GM18951 (cell line): ENCODE measurements around the gene ARHGEF11.

ENCODE experiments used
- POLR2A ChIP-seq: IDR thresholded peaks from 4 replicates; pipeline ENCODE4 v1.6.1; 2011; ENCODE audit warnings: mild to moderate bottlenecking; ENCODE audit not compliant: insufficient read length, insufficient read depth; ENCODE audit errors: extremely low read depth
- in situ Hi-C: fragments of 300-500 bp; cut with MboI; formaldehyde crosslinking; loops from one replicate; pipeline ENCODE4 v1.12.0; 2022; ENCODE audit warnings: low sequenced_read_pairs, mixed read lengths, inconsistent platforms; ENCODE audit not compliant: unreplicated experiment

ARHGEF11 gene

GRCh38 chr1:156969496-156969895 is 76.0 kb downstream of the ARHGEF11 start:
- in situ Hi-C loops = no loop called here
- TF ChIP-seq POLR2A = no peak

GRCh38 chr1:156964441-156964840 is 81.1 kb downstream of the ARHGEF11 start:
- no peak for TF ChIP-seq POLR2A
- in situ Hi-C loops = no loop called here

GRCh38 chr1:156963621-156964020 is 81.9 kb downstream of the ARHGEF11 start:
- in situ Hi-C loops = no loop called here
- no peak for TF ChIP-seq POLR2A

GRCh38 chr1:156961709-156962108 is 83.8 kb downstream of the ARHGEF11 start:
- no peak for TF ChIP-seq POLR2A
- in situ Hi-C loops = no loop called here

GRCh38 chr1:156959925-156960324 is 85.6 kb downstream of the ARHGEF11 start:
- TF ChIP-seq POLR2A = no peak

GRCh38 chr1:156959414-156959813 is 86.1 kb downstream of the ARHGEF11 start:
- in situ Hi-C loops = no loop called here

More at GRCh38 chr1:156959925-156960324, 85.6 kb downstream of the ARHGEF11 start:
- in situ Hi-C loops = no loop called here

GRCh38 chr1:156958247-156958714 is 87.3 kb downstream of the ARHGEF11 start:
- no peak for TF ChIP-seq POLR2A
- in situ Hi-C loops = no loop called here

More at GRCh38 chr1:156959414-156959813, 86.1 kb downstream of the ARHGEF11 start:
- TF ChIP-seq POLR2A = no peak

GRCh38 chr1:156957634-156958033 is 87.9 kb downstream of the ARHGEF11 start:
- TF ChIP-seq POLR2A = no peak
- in situ Hi-C loops = no loop called here

GRCh38 chr1:156956333-156956732 is 89.2 kb downstream of the ARHGEF11 start:
- in situ Hi-C loops = no loop called here
- no peak for TF ChIP-seq POLR2A

GRCh38 chr1:156953571-156953970 is 92.0 kb downstream of the ARHGEF11 start:
- in situ Hi-C loops = no loop called here
- TF ChIP-seq POLR2A = no peak

GRCh38 chr1:156951371-156951770 is 94.2 kb downstream of the ARHGEF11 start:
- TF ChIP-seq POLR2A = no peak
- in situ Hi-C loops = no loop called here

- in situ Hi-C loops = no loop called here
- TF ChIP-seq POLR2A = no peak
These were observed 96.4 kb downstream of the ARHGEF11 start for GRCh38 chr1:156949127-156949526.

- no peak for TF ChIP-seq POLR2A
- in situ Hi-C loops = no loop called here
These were observed 96.8 kb downstream of the ARHGEF11 start for GRCh38 chr1:156948708-156949107.

GRCh38 chr1:156947818-156948525 is 97.6 kb downstream of the ARHGEF11 start:
- in situ Hi-C loops = no loop called here
- no peak for TF ChIP-seq POLR2A
